HG03565 (cell line): Measurements from ENCODE around the gene SLC25A40.
A peak's percentile ranks its signal among the peaks of the same experiment; 100 is the strongest.
"Not testable (repeated sequence)": the region's sequence is repeated elsewhere in the genome, so short reads cannot be mapped to it uniquely, and the experiment has no call there.

Source experiments
- ATAC-seq: cut with Tn5 transposase; IDR thresholded peaks from one replicate; pipeline ENCODE4 v1.9.1; 2021; ENCODE audit warnings: mild to moderate bottlenecking, moderate library complexity; ENCODE audit not compliant: unreplicated experiment

SLC25A40 gene

GRCh38 chr7:87873328-87873727 lies 2.8 kb downstream of the SLC25A40 start:
- ATAC-seq = not testable (repeated sequence)

GRCh38 chr7:87872346-87872745 lies 3.8 kb downstream of the SLC25A40 start:
- ATAC-seq = no peak

- no peak for ATAC-seq
Observed at GRCh38 chr7:87870471-87870870, 5.7 kb downstream of the SLC25A40 start.

GRCh38 chr7:87866533-87866932 lies 9.6 kb downstream of the SLC25A40 start:
- ATAC-seq = not testable (repeated sequence)

GRCh38 chr7:87866089-87866488 lies 10.1 kb downstream of the SLC25A40 start:
- ATAC-seq = no peak

- ATAC-seq = no peak
Observed at GRCh38 chr7:87858417-87859100, 17.6 kb downstream of the SLC25A40 start.

GRCh38 chr7:87853237-87853864 lies 22.8 kb downstream of the SLC25A40 start:
- ATAC-seq = no peak

GRCh38 chr7:87852306-87852705 lies 23.9 kb downstream of the SLC25A40 start:
- no peak for ATAC-seq

GRCh38 chr7:87850836-87851593 lies 25.1 kb downstream of the SLC25A40 start:
- no peak for ATAC-seq

- no peak for ATAC-seq
Observed at GRCh38 chr7:87837597-87837996, 38.6 kb downstream of the SLC25A40 start.

- ATAC-seq = no peak
Observed at GRCh38 chr7:87833130-87833529, 43.0 kb downstream of the SLC25A40 start.

GRCh38 chr7:87831097-87831496 lies 45.1 kb downstream of the SLC25A40 start:
- ATAC-seq = no peak

- ATAC-seq = not testable (repeated sequence)
Observed at GRCh38 chr7:87828383-87828782, 47.8 kb downstream of the SLC25A40 start.

GRCh38 chr7:87825369-87825768 lies 50.8 kb downstream of the SLC25A40 start:
- ATAC-seq = not testable (repeated sequence)

GRCh38 chr7:87822056-87822455 lies 54.1 kb downstream of the SLC25A40 start:
- not testable (repeated sequence) for ATAC-seq

GRCh38 chr7:87818336-87818735 lies 57.8 kb downstream of the SLC25A40 start:
- no peak for ATAC-seq

GRCh38 chr7:87816389-87816788 lies 59.8 kb downstream of the SLC25A40 start:
- ATAC-seq = no peak

- ATAC-seq = no peak
Observed at GRCh38 chr7:87810726-87811125, 65.4 kb downstream of the SLC25A40 start.

GRCh38 chr7:87810130-87810529 lies 66.0 kb downstream of the SLC25A40 start:
- ATAC-seq = no peak

GRCh38 chr7:87806150-87806549 lies 70.0 kb downstream of the SLC25A40 start:
- ATAC-seq = no peak

GRCh38 chr7:87797798-87798403 lies 78.3 kb downstream of the SLC25A40 start:
- peak; percentile 96 for ATAC-seq
